ENCODE measurements around the gene ANGPTL2.

GRCh38 chr9:127088724-127089615, 33.5 kb downstream of the ANGPTL2 start:
- no peak for TF ChIP-seq TAF1 (IDR thresholded peaks at IDR 0.05; ENCODE audit: borderline replicate concordance, insufficient read depth, low read length)
- no peak for TF ChIP-seq REST (IDR thresholded peaks at IDR 0.05; ENCODE audit: insufficient read depth in 1 of 2, low read depth in 2 of 2, low read length in 2 of 2)
- TF ChIP-seq POLR2AphosphoS5 (IDR thresholded peaks at IDR 0.05; ENCODE audit: low read depth, low read length), result no peak

Measured in PFSK-1 (cell line).